B cell (primary cell): Measurements from ENCODE around the gene SHB.

ENCODE experiments used
- EZH2 ChIP-seq: IDR thresholded peaks from 2 replicates; pipeline ENCODE4 v1.6.1; 2012; ENCODE audit warnings: borderline replicate concordance, low read depth, mild to moderate bottlenecking, moderate library complexity, low read length; ENCODE audit not compliant: insufficient read depth, poor library complexity, severe bottlenecking
- TF ChIP-seq, protein P1 (sequence below): fragments of 200-600 bp; IDR thresholded peaks from one replicate; pipeline ENCODE4 v1.8.0; 2022; ENCODE audit warnings: antibody characterized with exemption, mild to moderate bottlenecking

DNA sequence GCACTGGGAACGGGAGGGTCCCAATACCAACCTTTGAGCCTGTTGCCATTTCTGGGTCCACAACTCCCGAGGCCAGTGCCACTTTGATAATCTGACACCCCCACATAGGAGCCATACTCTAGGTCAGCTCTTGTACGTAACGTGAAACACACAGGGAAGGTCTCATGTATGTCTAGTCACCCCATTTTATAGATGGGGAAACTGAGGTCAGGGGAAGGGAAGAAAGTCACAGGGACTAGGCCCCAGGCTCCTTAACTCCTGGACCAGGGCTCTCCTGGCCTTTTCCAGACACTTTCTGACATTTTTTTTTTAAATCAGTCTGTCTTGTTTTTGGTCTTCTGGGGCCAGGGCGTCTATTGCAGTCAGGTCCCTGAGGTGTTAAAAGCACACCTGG, 84.8 kb downstream of the SHB start:
- no peak for TF ChIP-seq EZH2
- TF ChIP-seq, protein P1, sequence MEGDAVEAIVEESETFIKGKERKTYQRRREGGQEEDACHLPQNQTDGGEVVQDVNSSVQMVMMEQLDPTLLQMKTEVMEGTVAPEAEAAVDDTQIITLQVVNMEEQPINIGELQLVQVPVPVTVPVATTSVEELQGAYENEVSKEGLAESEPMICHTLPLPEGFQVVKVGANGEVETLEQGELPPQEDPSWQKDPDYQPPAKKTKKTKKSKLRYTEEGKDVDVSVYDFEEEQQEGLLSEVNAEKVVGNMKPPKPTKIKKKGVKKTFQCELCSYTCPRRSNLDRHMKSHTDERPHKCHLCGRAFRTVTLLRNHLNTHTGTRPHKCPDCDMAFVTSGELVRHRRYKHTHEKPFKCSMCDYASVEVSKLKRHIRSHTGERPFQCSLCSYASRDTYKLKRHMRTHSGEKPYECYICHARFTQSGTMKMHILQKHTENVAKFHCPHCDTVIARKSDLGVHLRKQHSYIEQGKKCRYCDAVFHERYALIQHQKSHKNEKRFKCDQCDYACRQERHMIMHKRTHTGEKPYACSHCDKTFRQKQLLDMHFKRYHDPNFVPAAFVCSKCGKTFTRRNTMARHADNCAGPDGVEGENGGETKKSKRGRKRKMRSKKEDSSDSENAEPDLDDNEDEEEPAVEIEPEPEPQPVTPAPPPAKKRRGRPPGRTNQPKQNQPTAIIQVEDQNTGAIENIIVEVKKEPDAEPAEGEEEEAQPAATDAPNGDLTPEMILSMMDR = no peak
